HG02798 (cell line): Measurements from ENCODE around the gene ASPG.
"Not testable (repeated sequence)": the region's sequence is repeated elsewhere in the genome, so short reads cannot be mapped to it uniquely, and the experiment has no call there.

ENCODE experiments used
- ATAC-seq: cut with Tn5 transposase; IDR thresholded peaks from one replicate; pipeline ENCODE4 v1.9.1; 2021; ENCODE audit warnings: mild to moderate bottlenecking; ENCODE audit not compliant: unreplicated experiment, poor library complexity

The ASPG gene

GRCh38 chr14:104142946-104143470, 57.5 kb downstream of the ASPG start:
- no peak for ATAC-seq

DNA sequence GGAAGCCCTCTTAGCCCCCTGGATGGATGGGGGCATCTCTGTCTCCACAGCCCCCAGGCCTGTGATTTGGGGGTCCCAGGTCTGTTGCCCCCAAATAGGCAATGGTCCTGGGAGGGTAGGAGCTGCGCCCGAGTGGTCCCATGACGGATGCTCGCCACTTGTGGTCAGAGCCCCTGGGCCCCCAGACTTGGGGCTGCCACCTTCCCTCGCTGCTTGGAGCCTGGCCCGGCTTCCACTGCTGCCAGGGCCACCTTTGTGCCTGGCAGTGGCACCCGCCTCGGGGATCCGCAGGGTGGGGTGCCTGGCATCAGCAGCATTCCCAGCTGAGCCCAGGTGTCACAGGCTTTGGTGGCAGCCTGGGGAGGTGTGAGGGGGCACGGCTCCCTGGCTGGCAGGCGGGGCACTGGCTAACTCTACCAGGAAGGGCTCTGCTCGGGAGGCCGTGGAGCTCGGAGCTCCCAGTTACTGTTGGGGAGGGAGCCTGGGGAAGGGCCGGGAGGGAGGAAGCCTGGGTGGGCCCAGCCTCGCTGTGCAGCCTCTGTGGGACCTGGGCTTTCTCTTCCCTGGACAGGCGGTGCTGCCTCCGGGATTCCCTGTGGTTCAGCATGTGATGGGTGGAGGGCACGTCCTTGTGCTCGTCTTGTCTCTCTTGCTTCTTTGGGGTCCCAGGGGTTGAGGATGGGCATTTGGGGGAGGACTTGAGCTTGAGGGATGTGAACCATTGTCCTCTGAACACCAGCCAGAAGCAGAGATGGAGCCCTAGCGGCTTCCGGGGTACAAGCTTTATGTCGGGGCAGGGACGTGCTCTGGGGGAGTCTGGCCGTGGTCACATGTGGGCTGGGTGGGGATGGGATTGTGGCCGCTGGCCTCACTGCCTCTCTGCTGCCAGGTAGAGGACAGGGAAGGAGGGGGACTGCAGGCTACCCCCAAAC, 58.3 kb downstream of the ASPG start:
- no peak for ATAC-seq

- ATAC-seq: no peak
Observed at GRCh38 chr14:104144453-104144790, 58.9 kb downstream of the ASPG start.

- ATAC-seq: no peak
Observed at GRCh38 chr14:104144911-104145825, 59.7 kb downstream of the ASPG start.

- ATAC-seq: no peak
Observed at GRCh38 chr14:104145826-104146601, 60.5 kb downstream of the ASPG start.

DNA sequence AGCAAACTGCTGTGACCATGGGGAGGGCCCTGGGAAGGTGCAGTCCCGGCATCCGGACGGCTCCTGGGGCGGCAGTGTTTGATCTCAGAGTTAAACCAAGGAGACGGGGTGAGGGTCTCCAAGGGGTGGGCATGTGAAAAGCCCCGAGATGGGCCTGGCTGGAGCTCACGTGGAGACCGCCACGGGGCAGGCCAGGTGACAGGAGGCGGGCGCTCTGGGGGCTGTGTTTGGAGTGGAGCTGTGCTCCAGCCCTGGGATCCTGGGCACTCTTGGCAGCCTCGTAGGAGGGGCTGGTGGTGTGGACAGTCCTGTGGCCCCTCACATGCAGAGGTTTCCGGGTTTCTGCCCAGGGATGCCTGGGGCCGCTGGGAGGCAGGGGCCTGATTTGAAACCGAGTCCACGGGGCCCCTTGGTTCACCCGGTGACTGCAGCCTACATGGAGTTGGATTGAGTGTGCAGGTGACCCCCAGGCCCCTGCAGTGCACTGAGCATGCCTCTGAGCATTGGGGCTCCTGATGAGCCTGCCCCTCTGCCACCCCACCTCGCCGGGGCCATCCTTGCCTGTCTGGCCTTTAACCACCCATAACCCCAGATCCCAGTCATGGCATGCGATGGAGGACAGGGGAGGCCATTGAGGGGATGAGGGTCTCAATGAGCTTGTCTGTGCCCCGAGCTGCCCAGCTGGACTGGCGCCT, 61.3 kb downstream of the ASPG start:
- ATAC-seq: no peak

GRCh38 chr14:104147346-104148125, 62.0 kb downstream of the ASPG start:
- no peak for ATAC-seq

GRCh38 chr14:104148433-104149277, 63.2 kb downstream of the ASPG start:
- ATAC-seq: no peak

DNA sequence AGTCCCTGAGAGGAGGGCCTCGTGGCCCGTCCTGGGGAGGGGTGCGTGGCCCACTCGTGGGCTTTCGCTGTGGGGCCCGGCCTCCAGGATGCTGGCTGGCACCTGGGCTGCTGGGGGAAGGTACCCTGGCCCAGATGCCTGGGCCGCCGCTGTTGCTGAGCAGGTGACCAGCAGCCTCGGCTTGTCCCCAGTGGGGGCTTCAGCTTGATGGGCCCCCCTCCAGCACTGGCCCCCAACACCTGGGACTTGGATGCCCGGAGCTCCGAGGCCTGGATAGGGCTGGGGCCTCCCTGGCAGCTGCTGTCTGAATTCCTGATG, 63.7 kb downstream of the ASPG start:
- no peak for ATAC-seq

DNA sequence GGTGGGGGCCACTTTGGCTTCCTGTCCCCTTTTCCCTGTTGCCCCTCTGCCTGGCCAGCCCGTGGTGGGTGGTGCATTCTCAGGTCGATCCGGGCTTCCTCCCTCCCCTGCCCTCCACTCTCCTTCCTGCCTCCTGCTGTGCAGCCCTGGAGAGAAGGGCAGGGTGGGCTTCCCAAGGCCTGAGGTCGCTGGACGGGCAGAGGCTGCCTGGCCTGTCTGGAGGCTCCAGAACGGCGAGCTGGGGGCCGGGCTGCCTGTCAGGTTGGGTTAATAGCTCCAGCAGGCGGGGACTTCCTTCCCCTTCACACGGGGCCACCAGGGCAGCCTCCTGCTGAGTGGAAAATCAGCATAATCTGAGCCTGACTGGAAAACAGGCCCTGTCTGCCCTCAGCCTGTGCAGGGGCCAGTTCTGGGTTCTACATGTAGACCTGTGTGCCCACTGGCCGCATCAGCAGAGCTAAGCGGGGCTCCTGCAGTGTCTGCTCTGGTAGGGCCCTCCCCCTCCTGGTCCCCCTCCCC, 64.2 kb downstream of the ASPG start:
- ATAC-seq: no peak

GRCh38 chr14:104150136-104151025, 64.9 kb downstream of the ASPG start:
- ATAC-seq: no peak

DNA sequence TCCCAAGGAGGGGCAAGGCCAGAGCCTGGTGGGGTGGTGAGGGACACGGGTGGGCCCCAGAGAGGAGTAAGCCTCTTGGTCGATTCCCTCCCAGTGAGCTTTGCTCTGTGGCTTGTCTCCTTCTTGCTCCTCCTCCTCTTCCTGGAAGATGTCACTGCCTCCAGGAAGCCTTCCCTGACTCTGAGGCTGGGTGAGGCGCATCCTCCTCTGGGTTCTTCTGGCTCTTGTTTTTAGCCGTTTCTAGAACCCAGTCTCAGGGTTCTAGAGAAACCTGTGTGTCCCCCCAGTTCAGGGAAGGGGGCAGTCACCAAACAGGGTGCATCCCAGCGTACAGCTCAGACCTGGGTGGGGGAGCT, 65.5 kb downstream of the ASPG start:
- ATAC-seq: no peak

DNA sequence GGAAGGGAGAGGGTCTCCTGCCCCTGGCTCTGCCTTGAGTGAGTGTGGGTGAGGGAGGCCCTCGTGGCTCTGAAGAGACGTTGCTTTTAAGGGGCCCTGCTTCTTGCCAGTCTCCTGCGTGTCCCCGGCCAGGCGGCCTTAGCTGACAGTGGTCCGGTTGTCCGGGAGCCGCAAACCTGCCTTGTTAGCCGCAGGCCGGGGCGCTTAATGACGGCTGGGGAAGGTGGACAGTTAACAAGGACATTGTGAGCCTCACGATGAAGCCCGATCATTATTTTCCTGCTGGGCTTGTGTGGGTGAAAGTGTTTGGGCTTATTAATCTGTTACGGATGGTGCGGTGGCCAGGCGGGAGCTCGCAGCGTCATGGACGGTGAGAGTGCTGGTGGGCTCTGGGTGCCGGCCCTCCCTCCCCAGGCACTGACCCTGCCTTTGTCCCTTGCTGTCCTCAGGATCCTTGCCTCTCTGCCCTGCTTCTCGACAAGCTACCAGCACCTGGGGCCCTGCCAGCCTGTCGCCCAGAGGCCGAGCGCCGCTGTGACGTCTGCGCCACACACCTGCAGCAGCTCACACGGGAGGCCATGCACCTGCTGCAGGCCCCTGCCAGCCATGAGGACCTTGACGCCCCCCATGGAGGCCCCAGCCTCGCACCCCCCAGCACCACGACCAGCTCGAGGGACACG, 66.2 kb downstream of the ASPG start:
- no peak for ATAC-seq

GRCh38 chr14:104152246-104152575, 66.7 kb downstream of the ASPG start:
- ATAC-seq: no peak

GRCh38 chr14:104152686-104153393, 67.3 kb downstream of the ASPG start:
- ATAC-seq: no peak

GRCh38 chr14:104153394-104153755, 67.9 kb downstream of the ASPG start:
- ATAC-seq: not testable (repeated sequence)
